ENCODE results near the gene TMEM41A. TPM values are rescaled to one million over a fixed set of nuclear protein-coding genes. Genes with fewer than 3 reads are reported as not detected.

TMEM41A gene
- 21.4 to 23.4 TPM (median 22.3 TPM) in 5 replicates for total RNA-seq (2022; extraction: Qiagen RNA extraction)

DNA sequence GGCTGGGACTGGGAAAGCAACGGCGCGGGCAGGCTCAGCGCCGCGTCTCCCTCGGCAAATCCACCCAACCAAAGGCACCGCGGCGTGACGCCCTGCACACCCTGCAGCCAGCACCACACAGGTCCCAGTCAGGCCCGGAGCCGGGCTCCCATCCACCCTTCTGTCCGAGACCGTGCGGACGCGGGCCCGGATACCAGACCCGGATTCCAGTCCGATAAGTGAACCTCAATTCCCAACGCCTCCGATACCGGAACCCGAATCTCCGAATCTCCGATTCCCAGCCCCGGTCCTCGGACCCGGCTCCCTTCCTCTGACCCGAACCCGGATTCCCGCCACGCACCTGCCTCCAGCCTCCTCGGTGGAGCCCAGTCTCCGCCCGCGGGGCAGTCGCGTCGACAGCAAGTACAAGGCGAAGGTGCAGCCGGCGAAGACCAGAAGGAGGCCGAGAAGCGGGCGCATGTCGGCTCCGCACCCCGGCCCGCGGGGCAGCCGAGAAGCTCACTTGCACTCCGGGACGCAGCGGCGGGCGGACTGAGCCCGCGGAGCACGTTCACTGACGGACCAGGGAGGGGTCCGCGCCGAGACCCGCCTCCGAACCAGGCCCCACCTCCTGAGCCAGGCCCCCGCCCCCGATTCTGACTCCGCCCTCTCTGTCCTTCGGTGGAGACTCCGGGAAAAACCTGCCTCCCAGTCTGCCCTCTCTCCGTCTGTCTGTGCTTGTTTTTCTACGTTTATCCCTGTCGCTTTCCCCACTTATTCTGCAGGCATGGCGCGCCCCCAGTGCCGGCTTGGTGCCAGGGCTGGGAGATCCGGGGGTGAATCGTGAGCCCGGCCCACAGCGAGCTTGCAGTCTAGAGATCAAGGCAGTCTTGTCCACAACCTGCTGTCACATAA, at the start of gene TMEM41A:
TMEM41A (minus strand) TSS at position 533 of the 894 bp plus-strand sequence; CDS start at position 459, 74 bp downstream.

Other genes starting within 250 kb of the TMEM41A start
- gene EHHADH, start 245.0 kb downstream of the TMEM41A start, total RNA-seq (2022; extraction: Qiagen RNA extraction): 2.1 to 4.2 TPM (median 3.7 TPM) in 5 replicates
- gene MAP3K13, start 135.9 kb downstream of the TMEM41A start, total RNA-seq (2022; extraction: Qiagen RNA extraction): 12.8 to 15.4 TPM (median 13.2 TPM) in 5 replicates
- gene LIPH, start 53.6 kb upstream of the TMEM41A start, total RNA-seq (2022; extraction: Qiagen RNA extraction): 4.8 to 7.6 TPM (median 5.5 TPM) in 5 replicates
- gene SENP2, start 87.3 kb upstream of the TMEM41A start, total RNA-seq (2022; extraction: Qiagen RNA extraction): 17.3 to 31.2 TPM (median 22.2 TPM) in 5 replicates